H1 (cell line): Measurements from ENCODE around the gene FPR2. TPM values are rescaled to one million over a fixed set of nuclear protein-coding genes. Genes with fewer than 3 reads are reported as not detected.

Source experiments
- CTCF ChIA-PET: fragments of 300-600 bp; sonication (Branson Sonifier 250); formaldehyde crosslinking; loops from one replicate; lab custom pipeline; 2021; ENCODE audit not compliant: partially characterized antibody; lab: Charles Lee
- POLR2A ChIA-PET: fragments of 300-600 bp; sonication (Branson Sonifier 250); formaldehyde crosslinking; loops from one replicate; lab custom pipeline; 2021; ENCODE audit warnings: inconsistent platforms; ENCODE audit not compliant: partially characterized antibody; lab: Charles Lee
- DNase-seq, 2 experiments: peaks; one replicate each; pipeline versions ENCODE4 v3.0.0 to v3.0.0-alpha.2; 2010 to 2022; ENCODE audit warnings: low spot score in 2 of 2, low read depth in 1 of 2, mixed read lengths in 1 of 2
- FAIRE-seq: peaks from 2 replicates; lab custom pipeline; 2011; peaks lifted over from hg19 to GRCh38; lab: Jason Lieb, UNC
- H2AFZ ChIP-seq: 2 replicates; pipeline ENCODE4 v1.8.1; 2012; ENCODE audit warnings: low read length, inconsistent platforms
- H2AK5ac ChIP-seq: 2 replicates; pipeline ENCODE4 v1.6.1; 2013; ENCODE audit warnings: low read depth, low read length
- H2BK120ac ChIP-seq: replicated peaks from 2 replicates; pipeline ENCODE3; 2013; ENCODE audit warnings: low read depth, low read length, inconsistent platforms
- H2BK12ac ChIP-seq: 2 replicates; pipeline ENCODE4 v1.6.1; 2013; ENCODE audit warnings: low read depth, low read length
- H2BK15ac ChIP-seq: 2 replicates; pipeline ENCODE4 v1.6.1; 2013; ENCODE audit warnings: low read length
- H2BK20ac ChIP-seq: 2 replicates; pipeline ENCODE4 v1.6.1; 2013; ENCODE audit warnings: low read length
- H2BK5ac ChIP-seq: 2 replicates; pipeline ENCODE4 v1.6.1; 2013; ENCODE audit warnings: low read depth, low read length
- H3K14ac ChIP-seq: 2 replicates; pipeline ENCODE4 v1.6.1; 2013; ENCODE audit warnings: inconsistent platforms; ENCODE audit not compliant: insufficient read length
- H3K18ac ChIP-seq: 2 replicates; pipeline ENCODE4 v1.6.1; 2013; ENCODE audit warnings: low read length; ENCODE audit errors: extremely low read depth
- H3K23ac ChIP-seq: 2 replicates; pipeline ENCODE4 v1.6.1; 2013; ENCODE audit warnings: inconsistent platforms; ENCODE audit not compliant: insufficient read length
- H3K23me2 ChIP-seq: 2 replicates; pipeline ENCODE4 v1.6.1; 2013; ENCODE audit warnings: low read depth, low read length
- H3K27ac ChIP-seq: 2 replicates; pipeline ENCODE4 v1.6.1; 2011; ENCODE audit warnings: low read depth, low read length, inconsistent platforms
- H3K27me3 ChIP-seq, 4 experiments: replicated peaks in 1 of 4; 1 replicate in 1 of 4; 2 replicates in 3 of 4; pipeline versions ENCODE4 v1.6.1 to v1.8.1; 2011 to 2013; ENCODE audit warnings: low read length in 3 of 4, mild to moderate bottlenecking in 3 of 4, inconsistent platforms in 2 of 4, mixed read lengths in 2 of 4, moderate library complexity in 1 of 4; ENCODE audit not compliant: control insufficient read depth in 3 of 4, insufficient read depth in 3 of 4; ENCODE audit errors: extremely low read depth in 1 of 4
- H3K36me3 ChIP-seq, 4 experiments: 2 replicates each; pipeline versions ENCODE4 v1.6.1 to v1.8.1; 2011 to 2013; ENCODE audit warnings: mild to moderate bottlenecking in 4 of 4, low read length in 3 of 4, moderate library complexity in 2 of 4, control low read depth in 1 of 4, inconsistent platforms in 1 of 4; ENCODE audit not compliant: insufficient read depth in 4 of 4, control insufficient read depth in 2 of 4
- H3K4ac ChIP-seq: replicated peaks from 2 replicates; pipeline ENCODE3; 2013; ENCODE audit warnings: low read length, low read depth, mixed read lengths, inconsistent platforms; ENCODE audit not compliant: insufficient read length
- H3K4me1 ChIP-seq, 4 experiments: replicated peaks in 1 of 4; 1 replicate in 1 of 4; 2 replicates in 3 of 4; pipeline versions ENCODE4 v1.6.1 to v1.8.1; 2011 to 2013; ENCODE audit warnings: low read length in 3 of 4, inconsistent platforms in 2 of 4, mixed read lengths in 1 of 4; ENCODE audit not compliant: insufficient read depth in 4 of 4, control insufficient read depth in 3 of 4
- H3K4me2 ChIP-seq, 2 experiments: 2 replicates each; pipeline versions ENCODE4 v1.6.1 to v1.8.1; 2011 to 2013; ENCODE audit warnings: low read depth in 2 of 2, low read length in 2 of 2, control low read depth in 1 of 2, inconsistent platforms in 1 of 2, mild to moderate bottlenecking in 1 of 2; ENCODE audit not compliant: insufficient read depth in 1 of 2
- H3K4me3 ChIP-seq, 4 experiments: fragments of 200-600, 300-600 bp in 1 of 4; sonication (generic), shearing (Covaris generic), sonication (Bioruptor Twin) in 1 of 4; 2 replicates each; pipeline versions ENCODE4 v1.5.1 to v1.8.1; 2011 to 2016; ENCODE audit warnings: low read length in 4 of 4, low read depth in 3 of 4, control low read depth in 2 of 4, inconsistent platforms in 2 of 4, mild to moderate bottlenecking in 2 of 4, mixed read lengths in 1 of 4, moderate library complexity in 1 of 4; ENCODE audit not compliant: insufficient read depth in 2 of 4; ENCODE audit errors: extremely low read depth in 1 of 4
- H3K56ac ChIP-seq: replicated peaks from 2 replicates; pipeline ENCODE3; 2013; ENCODE audit warnings: low read depth, mild to moderate bottlenecking, mixed read lengths, low read length, inconsistent platforms; ENCODE audit not compliant: insufficient read length
- H3K79me1 ChIP-seq: 2 replicates; pipeline ENCODE4 v1.6.1; 2013; ENCODE audit warnings: low read depth, low read length, control low read depth
- H3K79me2 ChIP-seq, 2 experiments: 2 replicates each; pipeline versions ENCODE4 v1.6.1 to v1.8.1; 2012 to 2013; ENCODE audit warnings: low read length in 2 of 2, mild to moderate bottlenecking in 2 of 2, inconsistent platforms in 1 of 2; ENCODE audit not compliant: insufficient read depth in 2 of 2, control insufficient read depth in 1 of 2
- H3K9ac ChIP-seq, 4 experiments: replicated peaks in 1 of 4; 1 replicate in 1 of 4; 2 replicates in 3 of 4; pipeline versions ENCODE4 v1.6.1 to v1.8.1; 2011 to 2013; ENCODE audit warnings: low read depth in 3 of 4, low read length in 3 of 4, control low read depth in 2 of 4, mild to moderate bottlenecking in 2 of 4, moderate library complexity in 2 of 4, inconsistent platforms in 1 of 4; ENCODE audit errors: extremely low read depth in 1 of 4
- H3K9me3 ChIP-seq, 2 experiments: 2 replicates each; pipeline versions ENCODE4 v1.6.1 to v1.8.1; 2012 to 2013; ENCODE audit warnings: mild to moderate bottlenecking in 2 of 2, moderate library complexity in 2 of 2, control low read depth in 1 of 2, inconsistent platforms in 1 of 2, low read depth in 1 of 2, low read length in 1 of 2, mixed read lengths in 1 of 2; ENCODE audit not compliant: insufficient read depth in 2 of 2
- H4K20me1 ChIP-seq, 2 experiments: replicated peaks in 1 of 2; 2 replicates each; pipeline versions ENCODE3 to v1.8.1; 2011 to 2013; ENCODE audit warnings: inconsistent platforms in 2 of 2, low read length in 2 of 2, mild to moderate bottlenecking in 1 of 2; ENCODE audit not compliant: insufficient read depth in 2 of 2, control insufficient read depth in 1 of 2
- H4K5ac ChIP-seq: 2 replicates; pipeline ENCODE4 v1.6.1; 2013; ENCODE audit warnings: low read length, low read depth, mixed read lengths, inconsistent platforms; ENCODE audit not compliant: insufficient read length
- H4K8ac ChIP-seq: 2 replicates; pipeline ENCODE4 v1.8.0; 2013; ENCODE audit warnings: mild to moderate bottlenecking, moderate library complexity, low read length, inconsistent platforms; ENCODE audit not compliant: insufficient read depth; ENCODE audit errors: extremely low read depth
- H4K91ac ChIP-seq: replicated peaks from 2 replicates; pipeline ENCODE3; 2013; ENCODE audit warnings: low read length, mixed read lengths, inconsistent platforms; ENCODE audit not compliant: insufficient read length
- CHD1 ChIP-seq: IDR thresholded peaks from 2 replicates; pipeline ENCODE4 v1.6.1; 2012; ENCODE audit warnings: low read depth, low read length, improper control_type of control experiment
- E2F6 ChIP-seq: IDR thresholded peaks from 2 replicates; pipeline ENCODE4 v1.6.1; 2012; ENCODE audit warnings: inconsistent platforms
- GTF2F1 ChIP-seq: IDR thresholded peaks from 2 replicates; pipeline ENCODE4 v1.6.1; 2012; ENCODE audit warnings: low read depth, low read length, improper control_type of control experiment, borderline replicate concordance
- MAFK ChIP-seq: IDR thresholded peaks from 2 replicates; pipeline ENCODE4 v1.6.1; 2012; ENCODE audit warnings: low read depth, mild to moderate bottlenecking, improper control_type of control experiment, low read length
- MAX ChIP-seq: IDR thresholded peaks from 2 replicates; pipeline ENCODE4 v1.6.1; 2012; ENCODE audit warnings: inconsistent platforms
- POLR2A ChIP-seq, 2 experiments: IDR thresholded peaks; 1 replicate in 1 of 2; 2 replicates in 1 of 2; pipeline ENCODE4 v1.6.1; 2011; ENCODE audit warnings: low read depth in 2 of 2, low read length in 2 of 2, mild to moderate bottlenecking in 2 of 2; ENCODE audit errors: control extremely low read depth in 1 of 2
- WGBS, 2 experiments: shearing (Covaris generic) in 1 of 2; methylation state at CpG; one replicate each; pipeline versions ENCODE4 v1.1.6 to v1.1.7; 2013 to 2015; ENCODE audit warnings: low lambda C conversion rate in 2 of 2, mixed read lengths in 2 of 2, inconsistent platforms in 1 of 2, low coverage in 1 of 2, missing lambda C conversion rate in 1 of 2; ENCODE audit not compliant: insufficient replicate concordance in 2 of 2, insufficient coverage in 1 of 2, insufficient read length in 1 of 2; ENCODE audit errors: extremely low coverage in 1 of 2, missing lambda C conversion rate in 1 of 2; 5-methylcytosine and 5-hydroxymethylcytosine counted together
- polyA plus RNA-seq, 7 experiments: library from polyadenylated mRNA; depleted of rRNA in 3 of 7; stranded (reverse) in 5 of 7; unstranded in 2 of 7; fragments of >200 nt in 5 of 7; fragments of 200-250 nt in 2 of 7; gene quantifications; 1 replicate in 5 of 7; 2 replicates in 1 of 7; 4 replicates in 1 of 7; pipeline versions ENCODE4 v1.2.1 to v1.2.3, GENCODE V29; 2011 to 2013; ENCODE audit warnings: missing spikeins in 2 of 7, mixed read lengths in 2 of 7
- total RNA-seq: library from RNA; stranded (reverse); fragmentation: NEBNext Ultra II Directional; extraction: Animal tissue kit (Norgen Biotek cat#: 25700); gene quantifications from 2 replicates; pipeline ENCODE4 v1.2.1, GENCODE V29; 2021

The FPR2 gene
- total and polyA plus RNA-seq, 2 of the 8 experiments (the other 6 are each of a cell fraction or from before 2014, with no cell fraction given), result 0.17 TPM; not detected in 1

- Histone ChIP-seq H2BK15ac (no peak overlapping the region), H3K9me3 (no peaks in the 10 kb centered on the region), H3K27ac (no peak overlapping the region), H3K18ac (no peak overlapping the region), H3K27me3 (no peaks in the 10 kb centered on the region; a peak in 1 of 7 replicates), H3K79me1 (no peaks in the 10 kb centered on the region), H3K4me3 (no peak overlapping the region), H2BK5ac (no peak overlapping the region), H2AFZ (no peak overlapping the region), H3K36me3 (no peaks in the 10 kb centered on the region), H3K23me2 (no peaks in the 10 kb centered on the region), H3K4me2 (no peak overlapping the region), H4K5ac (no peak overlapping the region), H4K8ac (no peak overlapping the region), H3K14ac (no peak overlapping the region), H2BK120ac (no peak overlapping the region), H2AK5ac (no peak overlapping the region), H3K23ac (no peak overlapping the region), H4K91ac (no peak overlapping the region), H2BK20ac (no peak overlapping the region), H3K9ac (no peak overlapping the region), H4K20me1 (no peaks in the 10 kb centered on the region), H3K79me2 (no peaks in the 10 kb centered on the region), H3K4ac (no peak overlapping the region), H2BK12ac (no peak overlapping the region), H3K4me1 (no peaks in the 10 kb centered on the region), H3K56ac (no peak overlapping the region)
- TF ChIP-seq GTF2F1 (no peak), MAX (no peak), POLR2A (IDR thresholded peaks at IDR 0.05; ENCODE audit: control extremely low read depth in 1 of 2, low read depth in 2 of 2, low read length in 2 of 2) (no peak), E2F6 (no peak), MAFK (no peak), CHD1 (no peak)
- ChIA-PET CTCF (interaction anchor here (0.7 to 1.3 kb wide), 3 partner anchors 69 to 142 kb away, joined by 3 read pairs; no protein-coding TSS in a partner anchor), POLR2A (no interaction called here)
- FAIRE-seq (no peak), DNase-seq (no peak)
- 73% methylated on average over 2 of the region's 2 CpGs; no CpG with 5 or more reads in 1 of the 2 experiments for WGBS, 2 experiments
These were observed 18.7 kb downstream of the FPR2 start for GRCh38 chr19:51779703-51780102.
